ENCODE results near the gene PEAR1.

PEAR1 gene

GRCh38 chr1:156949127-156949526 lies 55.6 kb downstream of the PEAR1 start:
- no peak for TF ChIP-seq CTCF (IDR thresholded peaks at IDR 0.05; ENCODE audit: control insufficient read depth, extremely low read depth, insufficient read depth)
- DNase-seq (ENCODE audit: low read depth): no peak
- no peak overlapping the region for H3K4me3 ChIP-seq (ENCODE audit: low read depth, low read length)

GRCh38 chr1:156951371-156951770 lies 57.9 kb downstream of the PEAR1 start:
- no peak for TF ChIP-seq CTCF (IDR thresholded peaks at IDR 0.05; ENCODE audit: control insufficient read depth, extremely low read depth, insufficient read depth)
- no peak overlapping the region for H3K4me3 ChIP-seq (ENCODE audit: low read depth, low read length)
- DNase-seq (ENCODE audit: low read depth): no peak

- no peak for TF ChIP-seq CTCF (IDR thresholded peaks at IDR 0.05; ENCODE audit: control insufficient read depth, extremely low read depth, insufficient read depth)
- no peak overlapping the region for H3K4me3 ChIP-seq (ENCODE audit: low read depth, low read length)
- DNase-seq (ENCODE audit: low read depth): no peak
Measured at GRCh38 chr1:156953571-156953970, 60.1 kb downstream of the PEAR1 start.

GRCh38 chr1:156956333-156956732 lies 62.8 kb downstream of the PEAR1 start:
- no peak for DNase-seq (ENCODE audit: low read depth)
- no peak for TF ChIP-seq CTCF (IDR thresholded peaks at IDR 0.05; ENCODE audit: control insufficient read depth, extremely low read depth, insufficient read depth)
- no peak overlapping the region for H3K4me3 ChIP-seq (ENCODE audit: low read depth, low read length)

- DNase-seq (ENCODE audit: low read depth): no peak
Measured at GRCh38 chr1:156957634-156958033, 64.1 kb downstream of the PEAR1 start.

GRCh38 chr1:156958247-156958714 lies 64.8 kb downstream of the PEAR1 start:
- TF ChIP-seq CTCF (IDR thresholded peaks at IDR 0.05; ENCODE audit: control insufficient read depth, extremely low read depth, insufficient read depth): no peak
- H3K4me3 ChIP-seq (ENCODE audit: low read depth, low read length): no peak overlapping the region
- no peak for DNase-seq (ENCODE audit: low read depth)

More at GRCh38 chr1:156957634-156958033, 64.1 kb downstream of the PEAR1 start:
- no peak for TF ChIP-seq CTCF (IDR thresholded peaks at IDR 0.05; ENCODE audit: control insufficient read depth, extremely low read depth, insufficient read depth)
- no peak overlapping the region for H3K4me3 ChIP-seq (ENCODE audit: low read depth, low read length)

GRCh38 chr1:156959414-156959813 lies 65.9 kb downstream of the PEAR1 start:
- no peak overlapping the region for H3K4me3 ChIP-seq (ENCODE audit: low read depth, low read length)
- no peak for DNase-seq (ENCODE audit: low read depth)
- TF ChIP-seq CTCF (IDR thresholded peaks at IDR 0.05; ENCODE audit: control insufficient read depth, extremely low read depth, insufficient read depth): no peak
